Hepatocyte (in vitro differentiated cells): ENCODE data around the gene SOX8. TPM values are rescaled to one million over a fixed set of nuclear protein-coding genes. Genes with fewer than 3 reads are reported as not detected.

Experiments
- DNase-seq: peaks from one replicate; pipeline ENCODE4 v3.0.0-alpha.2; 2016; ENCODE audit warnings: low spot score
- H2AFZ ChIP-seq: fragments of 200-600 bp; sonication (generic); 2 replicates; pipeline ENCODE4 v1.6.0; 2016; ENCODE audit warnings: antibody characterized with exemption, mild to moderate bottlenecking
- H3K27ac ChIP-seq: fragments of 200-600 bp; sonication (generic); 2 replicates; pipeline ENCODE4 v1.5.1; 2016; ENCODE audit warnings: mild to moderate bottlenecking
- H3K27me3 ChIP-seq: fragments of 200-600 bp; sonication (generic); 2 replicates; pipeline ENCODE4 v1.6.1; 2016
- H3K36me3 ChIP-seq: fragments of 200-600 bp; sonication (generic); replicated peaks from 2 replicates; pipeline ENCODE4 v1.5.1; 2016; ENCODE audit warnings: low read depth; ENCODE audit not compliant: insufficient read depth
- H3K4me1 ChIP-seq: fragments of 200-600 bp; sonication (generic); 2 replicates; pipeline ENCODE4 v1.5.1; 2016; ENCODE audit warnings: mild to moderate bottlenecking, moderate library complexity; ENCODE audit not compliant: insufficient read depth
- H3K4me2 ChIP-seq: fragments of 200-600 bp; sonication (generic); 2 replicates; pipeline ENCODE4 v1.6.0; 2016
- H3K4me3 ChIP-seq: fragments of 200-600 bp; sonication (generic); 2 replicates; pipeline ENCODE4 v1.5.1; 2016; ENCODE audit warnings: mild to moderate bottlenecking
- H3K79me2 ChIP-seq: fragments of 200-600 bp; sonication (generic); 2 replicates; pipeline ENCODE4 v1.6.0; 2017; ENCODE audit warnings: mild to moderate bottlenecking
- H3K9me2 ChIP-seq: fragments of 200-600 bp; sonication (generic); replicated peaks from 2 replicates; pipeline ENCODE4 v1.6.0; 2017; ENCODE audit warnings: mild to moderate bottlenecking; ENCODE audit not compliant: insufficient read depth
- H3K9me3 ChIP-seq: fragments of 200-600 bp; sonication (generic); 2 replicates; pipeline ENCODE4 v1.5.1; 2016; ENCODE audit warnings: low read depth, mild to moderate bottlenecking
- H4K20me1 ChIP-seq: fragments of 200-600 bp; sonication (generic); 2 replicates; pipeline ENCODE4 v1.6.0; 2016; ENCODE audit warnings: mild to moderate bottlenecking; ENCODE audit not compliant: insufficient read depth, poor library complexity, severe bottlenecking
- EZH2 ChIP-seq: fragments of 200-600 bp; sonication (generic); IDR thresholded peaks from 2 replicates; pipeline ENCODE4 v1.6.1; 2016; ENCODE audit warnings: antibody characterized with exemption, mild to moderate bottlenecking, borderline replicate concordance
- EZH2phosphoT487 ChIP-seq: fragments of 200-600 bp; sonication (generic); IDR thresholded peaks from one replicate; pipeline ENCODE4 v1.6.1; 2018; ENCODE audit warnings: antibody characterized with exemption, mild to moderate bottlenecking, low read depth, moderate library complexity; ENCODE audit not compliant: unreplicated experiment, severe bottlenecking
- WGBS: methylation state at CpG from one replicate; pipeline ENCODE4 v1.1.6; 2016; ENCODE audit warnings: low lambda C conversion rate; ENCODE audit errors: missing lambda C conversion rate; 5-methylcytosine and 5-hydroxymethylcytosine counted together
- polyA plus RNA-seq: library from polyadenylated mRNA; unstranded; fragments of >200 nt; fragmentation: Nextera tagmentation; extraction: Ambion mirVana; gene quantifications from 2 replicates; pipeline ENCODE4 v1.2.1, GENCODE V29; 2016
- total RNA-seq: library from RNA; depleted of rRNA; stranded (reverse); fragments of >200 nt; gene quantifications from 2 replicates; pipeline ENCODE4 v1.2.3, GENCODE V29; 2014
- TF ChIP-seq, protein P1 (sequence below): fragments of 200-600 bp; sonication (generic); IDR thresholded peaks from 2 replicates; pipeline ENCODE4 v1.5.1; 2016; ENCODE audit warnings: antibody characterized with exemption, mild to moderate bottlenecking; ENCODE audit not compliant: poor library complexity

Gene SOX8
- total and polyA plus RNA-seq, 2 experiments from 2014 or later = 3.8 to 4.7 TPM

DNA sequence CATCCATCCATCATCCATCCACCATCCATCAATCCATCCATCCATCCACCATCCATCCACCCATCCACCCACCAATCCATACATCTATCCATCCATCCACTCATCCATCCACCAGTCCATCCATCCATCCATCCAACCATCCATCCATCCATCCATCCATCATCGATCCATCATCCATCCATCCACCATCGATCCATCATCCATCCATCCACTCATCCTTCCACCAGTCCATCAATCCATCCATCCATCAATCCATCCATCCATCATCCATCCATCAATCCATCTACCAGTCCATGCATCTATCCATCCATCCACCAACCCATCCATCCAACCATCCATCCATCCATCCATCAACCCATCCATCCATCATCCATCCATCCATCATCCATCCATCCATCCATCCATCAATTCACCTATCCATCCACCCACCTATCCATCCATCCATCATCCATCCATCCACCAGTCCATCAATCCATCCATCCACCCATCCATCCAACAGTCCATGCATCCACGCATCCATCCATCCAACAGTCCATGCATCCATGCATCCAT is 51.6 kb downstream of the SOX8 start:
- Histone ChIP-seq H2AFZ (no peak overlapping the region), H3K79me2 (no peaks in the 10 kb centered on the region), H3K4me1 (peaks cover 35% of the 10 kb centered on the region), H3K27ac (no peak overlapping the region), H3K4me3 (no peak overlapping the region), H3K27me3 (no peaks in the 10 kb centered on the region), H3K9me2 (no peaks in the 10 kb centered on the region), H4K20me1 (no peaks in the 10 kb centered on the region), H3K9me3 (no peaks in the 10 kb centered on the region), H3K4me2 (no peak overlapping the region), H3K36me3 (no peaks in the 10 kb centered on the region)
- TF ChIP-seq EZH2 (no peak), EZH2phosphoT487 (no peak)
- TF ChIP-seq, protein P1, sequence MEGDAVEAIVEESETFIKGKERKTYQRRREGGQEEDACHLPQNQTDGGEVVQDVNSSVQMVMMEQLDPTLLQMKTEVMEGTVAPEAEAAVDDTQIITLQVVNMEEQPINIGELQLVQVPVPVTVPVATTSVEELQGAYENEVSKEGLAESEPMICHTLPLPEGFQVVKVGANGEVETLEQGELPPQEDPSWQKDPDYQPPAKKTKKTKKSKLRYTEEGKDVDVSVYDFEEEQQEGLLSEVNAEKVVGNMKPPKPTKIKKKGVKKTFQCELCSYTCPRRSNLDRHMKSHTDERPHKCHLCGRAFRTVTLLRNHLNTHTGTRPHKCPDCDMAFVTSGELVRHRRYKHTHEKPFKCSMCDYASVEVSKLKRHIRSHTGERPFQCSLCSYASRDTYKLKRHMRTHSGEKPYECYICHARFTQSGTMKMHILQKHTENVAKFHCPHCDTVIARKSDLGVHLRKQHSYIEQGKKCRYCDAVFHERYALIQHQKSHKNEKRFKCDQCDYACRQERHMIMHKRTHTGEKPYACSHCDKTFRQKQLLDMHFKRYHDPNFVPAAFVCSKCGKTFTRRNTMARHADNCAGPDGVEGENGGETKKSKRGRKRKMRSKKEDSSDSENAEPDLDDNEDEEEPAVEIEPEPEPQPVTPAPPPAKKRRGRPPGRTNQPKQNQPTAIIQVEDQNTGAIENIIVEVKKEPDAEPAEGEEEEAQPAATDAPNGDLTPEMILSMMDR = no peak
- 100% methylated on average over 3 of the region's 3 CpGs for WGBS
- DNase-seq = no peak

GRCh38 chr16:1034230-1035065 is 52.9 kb downstream of the SOX8 start:
- Histone ChIP-seq H4K20me1 (no peaks in the 10 kb centered on the region), H2AFZ (no peak overlapping the region), H3K79me2 (no peaks in the 10 kb centered on the region), H3K9me3 (no peaks in the 10 kb centered on the region), H3K27ac (no peak overlapping the region), H3K4me2 (no peak overlapping the region), H3K4me1 (peaks cover 26% of the 10 kb centered on the region), H3K36me3 (no peaks in the 10 kb centered on the region), H3K9me2 (no peaks in the 10 kb centered on the region), H3K27me3 (no peaks in the 10 kb centered on the region), H3K4me3 (no peak overlapping the region)
- WGBS = 87% methylated on average over 6 of the region's 6 CpGs
- no peak for DNase-seq
- TF ChIP-seq, protein P1 = no peak
- TF ChIP-seq EZH2phosphoT487 = no peak
- TF ChIP-seq EZH2 = no peak

GRCh38 chr16:1035066-1035415 is 53.5 kb downstream of the SOX8 start:
- WGBS = 66% methylated on average over 3 of the region's 7 CpGs
- Histone ChIP-seq H3K36me3 (no peaks in the 10 kb centered on the region), H2AFZ (no peak overlapping the region), H3K4me1 (peaks cover 26% of the 10 kb centered on the region), H3K27me3 (no peaks in the 10 kb centered on the region), H4K20me1 (no peaks in the 10 kb centered on the region), H3K4me3 (no peak overlapping the region), H3K27ac (no peak overlapping the region), H3K9me2 (no peaks in the 10 kb centered on the region), H3K79me2 (no peaks in the 10 kb centered on the region), H3K9me3 (no peaks in the 10 kb centered on the region), H3K4me2 (no peak overlapping the region)
- DNase-seq = no peak
- no peak for TF ChIP-seq EZH2phosphoT487
- TF ChIP-seq, protein P1 = no peak
- TF ChIP-seq EZH2 = no peak
